GM10266 (cell line): ENCODE data around the gene B4GALT5.

Source experiments
- DNase-seq: peaks from one replicate; pipeline ENCODE4 v3.0.0; 2012; ENCODE audit errors: extremely low spot score
- TF ChIP-seq, protein P1 (sequence below): IDR thresholded peaks from 2 replicates; pipeline ENCODE4 v1.5.1; 2012; ENCODE audit warnings: mild to moderate bottlenecking, low read depth; ENCODE audit not compliant: control insufficient read depth, insufficient read depth; ENCODE audit errors: missing control alignments

Gene B4GALT5

DNA sequence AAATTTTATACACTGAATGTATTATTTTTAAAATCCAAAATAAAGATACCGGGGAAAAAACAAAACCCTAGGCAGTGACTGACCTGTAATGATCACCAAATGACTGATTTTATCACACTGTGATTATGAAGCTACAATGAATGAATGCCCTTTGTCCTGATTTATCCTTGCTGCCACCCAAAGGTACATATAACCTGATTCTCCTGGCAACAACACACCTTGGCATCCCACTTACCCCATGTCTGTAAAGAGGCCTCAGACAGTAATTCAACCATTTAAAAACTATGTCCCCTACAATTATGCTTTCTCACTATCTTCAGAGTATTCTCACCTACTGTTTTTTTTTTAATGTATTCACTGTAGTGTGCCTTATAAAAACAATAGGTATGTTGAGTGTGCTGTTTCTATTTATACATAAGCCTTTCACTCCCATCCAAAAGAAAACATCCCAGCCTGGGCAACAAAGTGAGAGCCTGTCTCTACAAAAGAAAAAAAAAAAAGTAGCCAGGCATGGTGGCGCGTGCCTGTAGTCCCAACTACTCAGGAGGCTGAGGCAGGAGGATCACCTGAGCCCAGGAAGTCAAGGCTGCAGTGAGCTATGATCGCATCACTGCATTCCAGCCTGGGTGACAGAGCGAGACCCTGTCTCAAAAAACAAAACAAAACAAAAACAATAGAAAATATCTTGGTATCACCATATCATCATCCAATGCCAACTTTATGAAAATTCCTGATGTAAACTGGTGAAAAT lies 21.7 kb downstream of the B4GALT5 start:
- TF ChIP-seq, protein P1, sequence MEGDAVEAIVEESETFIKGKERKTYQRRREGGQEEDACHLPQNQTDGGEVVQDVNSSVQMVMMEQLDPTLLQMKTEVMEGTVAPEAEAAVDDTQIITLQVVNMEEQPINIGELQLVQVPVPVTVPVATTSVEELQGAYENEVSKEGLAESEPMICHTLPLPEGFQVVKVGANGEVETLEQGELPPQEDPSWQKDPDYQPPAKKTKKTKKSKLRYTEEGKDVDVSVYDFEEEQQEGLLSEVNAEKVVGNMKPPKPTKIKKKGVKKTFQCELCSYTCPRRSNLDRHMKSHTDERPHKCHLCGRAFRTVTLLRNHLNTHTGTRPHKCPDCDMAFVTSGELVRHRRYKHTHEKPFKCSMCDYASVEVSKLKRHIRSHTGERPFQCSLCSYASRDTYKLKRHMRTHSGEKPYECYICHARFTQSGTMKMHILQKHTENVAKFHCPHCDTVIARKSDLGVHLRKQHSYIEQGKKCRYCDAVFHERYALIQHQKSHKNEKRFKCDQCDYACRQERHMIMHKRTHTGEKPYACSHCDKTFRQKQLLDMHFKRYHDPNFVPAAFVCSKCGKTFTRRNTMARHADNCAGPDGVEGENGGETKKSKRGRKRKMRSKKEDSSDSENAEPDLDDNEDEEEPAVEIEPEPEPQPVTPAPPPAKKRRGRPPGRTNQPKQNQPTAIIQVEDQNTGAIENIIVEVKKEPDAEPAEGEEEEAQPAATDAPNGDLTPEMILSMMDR: no peak
- DNase-seq: no peak

DNA sequence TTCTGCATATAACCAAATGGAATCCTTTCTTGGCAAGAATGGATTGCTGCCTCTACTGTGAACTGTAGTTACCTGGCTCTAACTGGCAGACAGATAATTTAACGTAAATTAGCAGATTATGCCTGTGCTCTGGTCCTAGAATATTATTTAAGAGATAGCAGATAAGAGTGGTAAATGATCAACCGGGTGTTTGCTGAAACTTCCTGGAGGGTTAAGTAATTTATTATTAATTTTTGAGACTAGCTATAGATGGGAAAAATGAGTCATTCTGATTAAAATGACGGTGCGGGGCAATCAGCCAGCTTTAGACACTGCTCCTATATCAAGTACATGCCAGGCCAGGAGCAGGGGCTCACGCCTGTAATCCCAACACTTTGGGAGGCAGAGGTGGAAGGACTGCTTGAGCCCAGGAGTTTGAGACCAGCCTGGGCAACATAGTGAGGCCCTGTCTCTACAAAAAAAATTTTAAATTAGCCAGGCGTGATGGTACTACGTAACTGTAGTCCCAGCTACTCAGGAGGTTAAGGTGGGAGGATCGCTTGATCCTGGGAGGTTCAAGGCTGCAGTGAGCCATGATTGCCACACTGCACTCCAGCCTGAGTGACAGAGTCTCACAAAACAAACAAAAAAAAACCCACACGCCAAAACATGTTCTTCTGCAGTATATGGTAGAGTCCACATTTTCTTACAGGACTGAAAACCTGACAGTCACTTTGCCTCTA lies 22.6 kb downstream of the B4GALT5 start:
- TF ChIP-seq, protein P1: no peak
- DNase-seq: no peak

DNA sequence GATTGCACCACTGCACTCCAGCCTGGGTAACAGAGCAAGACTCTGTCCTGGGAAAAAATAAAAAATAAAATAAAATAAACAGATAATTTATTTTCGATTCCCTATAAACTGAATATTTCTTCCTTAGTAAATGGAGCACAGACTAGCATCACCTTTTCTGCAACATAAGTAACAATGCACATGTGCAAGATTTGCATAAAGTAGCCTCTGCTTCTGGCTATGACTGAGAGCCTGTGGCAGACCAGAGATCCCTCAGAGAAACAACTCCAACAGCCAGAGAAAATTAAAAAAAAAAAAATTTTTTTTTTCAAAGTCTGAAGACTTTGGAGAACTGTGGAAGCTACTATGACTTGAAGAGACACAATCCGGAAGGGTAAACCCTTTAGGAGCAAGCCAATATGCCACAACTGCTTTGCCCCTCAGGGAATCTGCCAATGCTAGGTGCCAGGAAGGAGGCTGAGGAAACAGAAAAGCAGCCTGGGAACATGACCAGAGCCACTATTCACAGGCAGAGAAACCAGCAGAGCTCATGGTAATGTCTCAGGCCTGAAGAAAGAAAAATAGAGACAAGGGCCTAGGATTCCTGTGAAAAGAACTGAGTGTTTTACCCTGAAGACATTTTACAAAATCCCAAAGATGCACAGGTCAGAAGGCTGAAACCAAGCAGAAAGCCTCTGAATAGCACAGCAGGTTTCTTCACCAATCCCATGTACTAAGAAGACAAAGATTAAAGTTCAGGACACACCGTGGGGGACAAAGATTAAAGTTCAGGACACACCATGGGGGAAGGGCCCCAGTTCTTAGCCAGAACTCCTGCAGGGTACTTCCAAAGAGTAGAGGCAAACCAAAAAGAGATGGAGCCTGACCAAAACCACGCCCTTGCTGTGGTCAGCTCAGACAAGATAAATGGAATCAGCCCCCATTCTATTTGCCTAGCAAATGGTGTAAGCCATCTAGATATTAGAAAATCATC lies 25.8 kb downstream of the B4GALT5 start:
- DNase-seq: no peak
- TF ChIP-seq, protein P1: no peak

DNA sequence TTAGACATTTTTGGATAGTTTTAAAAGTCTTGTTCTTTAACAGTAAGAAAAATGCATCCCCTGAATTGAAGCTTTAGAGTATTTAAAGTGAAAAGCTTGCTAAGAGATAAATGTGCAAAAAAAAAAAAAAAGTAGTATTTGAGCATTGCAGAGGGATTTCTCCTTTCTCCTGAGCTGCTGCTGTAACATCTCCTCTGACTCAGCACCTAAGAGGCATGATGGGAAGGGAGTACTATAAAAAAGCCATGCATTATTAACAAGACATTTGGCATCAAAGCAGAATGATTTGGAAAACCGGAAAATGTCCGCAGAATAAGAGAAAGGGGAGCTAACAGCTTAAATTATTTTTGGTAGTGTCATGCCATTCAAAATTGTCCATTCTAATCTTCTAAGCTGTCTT lies 27.9 kb downstream of the B4GALT5 start:
- TF ChIP-seq, protein P1: no peak
- DNase-seq: no peak

DNA sequence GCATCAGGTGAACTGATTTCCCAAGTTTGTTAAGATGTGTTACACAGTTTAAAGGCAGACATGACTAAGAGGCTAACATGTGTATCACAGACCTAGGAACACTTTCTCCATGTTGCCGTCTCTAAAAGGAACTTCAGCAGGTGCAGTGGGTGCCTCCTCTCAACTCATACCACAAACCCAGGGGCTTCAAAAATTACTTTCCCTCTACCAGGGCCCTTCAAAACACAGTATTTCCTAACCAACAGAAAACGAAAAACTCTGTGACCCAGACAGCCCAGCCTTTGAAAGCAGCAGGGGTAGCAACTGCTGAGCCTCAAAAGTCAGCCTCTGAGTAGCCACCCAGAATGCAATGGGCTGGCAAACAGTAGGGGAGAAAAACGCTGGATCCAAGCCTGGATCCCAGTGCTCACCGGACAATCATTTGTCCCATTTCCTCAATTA lies 28.5 kb downstream of the B4GALT5 start:
- TF ChIP-seq, protein P1: no peak
- DNase-seq: no peak

DNA sequence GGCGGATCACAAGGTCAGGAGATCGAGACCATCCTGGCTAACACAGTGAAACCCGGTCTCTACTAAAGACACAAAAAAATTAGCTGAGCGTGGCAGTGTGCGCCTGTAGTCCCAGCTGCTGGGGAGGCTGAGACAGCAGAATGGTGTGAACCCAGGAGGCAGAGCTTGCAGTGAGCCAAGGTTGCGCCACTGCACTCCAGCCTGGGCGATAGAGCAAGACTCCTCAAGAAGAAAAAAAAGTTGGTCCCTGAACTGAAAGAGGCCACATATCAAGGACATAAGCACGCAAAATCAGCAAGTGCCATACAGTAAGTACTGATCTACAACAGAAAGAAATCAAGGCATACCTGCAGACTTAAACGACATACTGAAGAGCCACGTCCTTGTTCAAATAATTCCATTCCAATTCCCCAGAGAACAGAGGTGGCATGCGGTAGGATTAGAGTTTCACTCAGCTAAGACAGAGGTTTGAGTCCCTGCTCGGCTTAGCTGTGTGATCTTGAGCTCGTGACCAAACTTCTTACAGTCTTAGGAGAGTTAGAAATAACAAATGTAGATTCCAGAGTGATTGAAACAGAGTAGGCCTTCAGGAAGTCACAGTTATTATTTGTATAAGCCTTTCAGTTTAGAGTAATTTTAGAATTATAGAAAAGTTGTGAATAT lies 29.2 kb downstream of the B4GALT5 start:
- no peak for DNase-seq

More for the DNA sequence above, 29.2 kb downstream of the B4GALT5 start:
- TF ChIP-seq, protein P1: no peak
